Astrocyte (in vitro differentiated cells and primary cell): ENCODE results near the gene PYGB. TPM values are rescaled to one million over a fixed set of nuclear protein-coding genes. Genes with fewer than 3 reads are reported as not detected.

Experiments
- DNase-seq: peaks from one replicate; pipeline ENCODE4 v3.0.0-alpha.2; 2010; ENCODE audit warnings: low read depth
- FAIRE-seq: peaks from 2 replicates; lab custom pipeline; 2011; peaks lifted over from hg19 to GRCh38; lab: Jason Lieb, UNC
- H2AFZ ChIP-seq: 2 replicates; pipeline ENCODE4 v1.6.0; 2012; ENCODE audit warnings: low read depth, low read length, inconsistent platforms
- H3K27ac ChIP-seq: 2 replicates; pipeline ENCODE4 v1.5.1; 2011; ENCODE audit warnings: low read depth, low read length, inconsistent platforms
- H3K27me3 ChIP-seq: 2 replicates; pipeline ENCODE4 v1.6.0; 2011; ENCODE audit warnings: low read length, inconsistent platforms; ENCODE audit not compliant: insufficient read depth
- H3K36me3 ChIP-seq: 2 replicates; pipeline ENCODE4 v1.5.1; 2011; ENCODE audit warnings: low read length, inconsistent platforms; ENCODE audit not compliant: insufficient read depth
- H3K4me1 ChIP-seq: 2 replicates; pipeline ENCODE4 v1.5.1; 2011; ENCODE audit warnings: low read length, inconsistent platforms; ENCODE audit not compliant: insufficient read depth
- H3K4me2 ChIP-seq: 2 replicates; pipeline ENCODE4 v1.6.0; 2012; ENCODE audit warnings: low read length, inconsistent platforms
- H3K4me3 ChIP-seq: 2 replicates; pipeline ENCODE4 v1.5.1; 2011; ENCODE audit warnings: low read depth, mild to moderate bottlenecking, low read length, inconsistent platforms; ENCODE audit not compliant: insufficient read depth
- H3K79me2 ChIP-seq: 2 replicates; pipeline ENCODE4 v1.6.0; 2012; ENCODE audit warnings: mild to moderate bottlenecking, low read length, inconsistent platforms; ENCODE audit not compliant: insufficient read depth
- H3K9ac ChIP-seq: 2 replicates; pipeline ENCODE4 v1.6.0; 2012; ENCODE audit warnings: mild to moderate bottlenecking, low read length, inconsistent platforms
- H3K9me3 ChIP-seq: 2 replicates; pipeline ENCODE4 v1.5.1; 2012; ENCODE audit warnings: low read depth, mild to moderate bottlenecking, low read length, inconsistent platforms; ENCODE audit not compliant: insufficient read depth
- H4K20me1 ChIP-seq: 2 replicates; pipeline ENCODE4 v1.6.0; 2012; ENCODE audit warnings: low read length, inconsistent platforms; ENCODE audit not compliant: insufficient read depth
- H3K27ac Mint-ChIP-seq: one replicate; pipeline ENCODE4 v1.8.0; 2021; ENCODE audit warnings: mild to moderate bottlenecking, mixed read lengths; ENCODE audit not compliant: unreplicated experiment
- H3K27me3 Mint-ChIP-seq: one replicate; pipeline ENCODE4 v1.8.0; 2021; ENCODE audit warnings: low read depth, mixed read lengths; ENCODE audit not compliant: unreplicated experiment
- H3K36me3 Mint-ChIP-seq: one replicate; pipeline ENCODE4 v1.8.0; 2021; ENCODE audit warnings: low read depth, mixed read lengths; ENCODE audit not compliant: unreplicated experiment
- H3K4me1 Mint-ChIP-seq: one replicate; pipeline ENCODE4 v1.8.0; 2021; ENCODE audit warnings: low read depth, mixed read lengths; ENCODE audit not compliant: unreplicated experiment
- H3K4me3 Mint-ChIP-seq: one replicate; pipeline ENCODE4 v1.8.0; 2021; ENCODE audit warnings: mild to moderate bottlenecking, moderate library complexity, mixed read lengths; ENCODE audit not compliant: unreplicated experiment
- H3K9me3 Mint-ChIP-seq: one replicate; pipeline ENCODE4 v1.8.0; 2021; ENCODE audit warnings: mild to moderate bottlenecking, mixed read lengths; ENCODE audit not compliant: unreplicated experiment
- CTCF ChIP-seq: IDR thresholded peaks from 2 replicates; pipeline ENCODE4 v1.5.1; 2011; ENCODE audit warnings: low read depth, mild to moderate bottlenecking, inconsistent platforms, low read length, moderate library complexity; ENCODE audit not compliant: insufficient read depth
- EZH2 ChIP-seq: IDR thresholded peaks from 2 replicates; pipeline ENCODE4 v1.6.1; 2012; ENCODE audit warnings: mild to moderate bottlenecking, low read length, inconsistent platforms; ENCODE audit not compliant: insufficient read depth
- total RNA-seq: library from RNA; stranded (reverse); gene quantifications from 2 replicates; pipeline ENCODE4 v1.2.1, GENCODE V29; 2021

The PYGB gene
- total RNA-seq, 1 donor from 2014 or later = 206 TPM

- H3K4me2 ChIP-seq = no peak overlapping the region
- peaks cover 34% of the 10 kb centered on the region for H4K20me1 ChIP-seq
- no peak for TF ChIP-seq EZH2
- no peak for TF ChIP-seq CTCF
- no peak overlapping the region for H3K27ac Mint-ChIP-seq
- peaks cover 85% of the 10 kb centered on the region for H3K79me2 ChIP-seq
- H2AFZ ChIP-seq = no peak overlapping the region
- H3K9ac ChIP-seq = no peak overlapping the region
- H3K36me3 Mint-ChIP-seq = peaks cover 8% of the 10 kb centered on the region
- peaks cover 24% of the 10 kb centered on the region for H3K4me1 Mint-ChIP-seq
- no peak for DNase-seq
- H3K27ac ChIP-seq = no peak overlapping the region
- H3K4me1 ChIP-seq = no peaks in the 10 kb centered on the region
- peak; percentile 5 for FAIRE-seq
- no peaks in the 10 kb centered on the region for H3K9me3 ChIP-seq
- H3K4me3 Mint-ChIP-seq = no peak overlapping the region
- no peaks in the 10 kb centered on the region for H3K36me3 ChIP-seq
- H3K27me3 ChIP-seq = no peaks in the 10 kb centered on the region
- no peak overlapping the region for H3K4me3 ChIP-seq
- no peaks in the 10 kb centered on the region for H3K27me3 Mint-ChIP-seq
- H3K9me3 Mint-ChIP-seq = no peaks in the 10 kb centered on the region
These were observed 96.7 kb downstream of the PYGB start for GRCh38 chr20:25344634-25345033.

DNA sequence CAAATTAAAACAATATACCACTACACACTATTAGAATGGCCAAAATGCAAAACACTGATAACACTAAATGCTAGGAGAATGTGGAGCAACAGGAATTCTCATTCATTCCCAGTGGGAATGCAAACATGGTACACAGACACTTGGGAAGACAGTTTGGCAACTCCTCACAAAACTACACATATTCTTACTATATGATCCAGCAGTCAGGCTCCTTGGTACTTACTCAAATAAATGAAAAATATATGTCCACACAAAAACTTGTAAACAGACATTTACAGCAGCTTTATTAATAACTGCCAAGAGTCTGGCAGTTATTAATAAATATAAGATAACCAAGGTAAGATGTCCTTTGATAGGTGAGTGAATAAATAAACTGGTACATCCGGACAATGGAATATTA, 97.8 kb downstream of the PYGB start:
- Histone ChIP-seq H2AFZ (no peak overlapping the region), H3K4me2 (no peak overlapping the region), H3K27ac (no peak overlapping the region), H3K4me3 (no peak overlapping the region), H3K36me3 (no peaks in the 10 kb centered on the region), H3K27me3 (no peaks in the 10 kb centered on the region), H3K9ac (no peak overlapping the region), H3K79me2 (peaks cover 80% of the 10 kb centered on the region), H3K4me1 (no peaks in the 10 kb centered on the region), H4K20me1 (peaks cover 30% of the 10 kb centered on the region), H3K9me3 (no peaks in the 10 kb centered on the region)
- peaks cover 21% of the 10 kb centered on the region for H3K4me1 Mint-ChIP-seq
- H3K4me3 Mint-ChIP-seq = no peak overlapping the region
- no peak for DNase-seq
- no peak for TF ChIP-seq CTCF
- TF ChIP-seq EZH2 = no peak
- no peaks in the 10 kb centered on the region for H3K9me3 Mint-ChIP-seq
- no peak for FAIRE-seq
- peaks cover 10% of the 10 kb centered on the region for H3K36me3 Mint-ChIP-seq
- H3K27ac Mint-ChIP-seq = no peak overlapping the region
- H3K27me3 Mint-ChIP-seq = no peaks in the 10 kb centered on the region

- no peak for FAIRE-seq
- Histone ChIP-seq H3K4me3 (no peak overlapping the region), H3K4me2 (no peak overlapping the region), H3K36me3 (no peaks in the 10 kb centered on the region), H3K27ac (no peak overlapping the region), H3K4me1 (no peaks in the 10 kb centered on the region), H3K27me3 (no peaks in the 10 kb centered on the region), H3K9me3 (no peaks in the 10 kb centered on the region), H3K79me2 (peaks cover 80% of the 10 kb centered on the region), H2AFZ (no peak overlapping the region), H3K9ac (no peak overlapping the region), H4K20me1 (peaks cover 30% of the 10 kb centered on the region)
- Mint-ChIP-seq H3K4me1 (peaks cover 21% of the 10 kb centered on the region), H3K4me3 (no peak overlapping the region), H3K36me3 (peaks cover 10% of the 10 kb centered on the region), H3K27me3 (no peaks in the 10 kb centered on the region), H3K27ac (no peak overlapping the region), H3K9me3 (no peaks in the 10 kb centered on the region)
- DNase-seq = no peak
- TF ChIP-seq EZH2 (no peak), CTCF (no peak)
These were observed 98.5 kb downstream of the PYGB start for GRCh38 chr20:25346349-25346748.

Other genes with a start within 250 kb of the PYGB start
- 0.24 and 0.27 TPM in 2 replicates for gene ACSS1, start 189.9 kb upstream of the PYGB start, total RNA-seq
- not detected in 2 replicates for gene VSX1, start 165.9 kb upstream of the PYGB start, total RNA-seq
- gene ENTPD6, start 52.4 kb upstream of the PYGB start, total RNA-seq = 50.7 and 57.8 TPM in 2 replicates
- 88.3 and 98.1 TPM in 2 replicates for gene ABHD12, start 142.8 kb downstream of the PYGB start, total RNA-seq
- gene GINS1, start 159.6 kb downstream of the PYGB start, total RNA-seq = 5.0 and 6.6 TPM in 2 replicates